ENCODE measurements around the gene CD4.

GRCh38 chr12:6784761-6785160 is 4.6 kb upstream of the CD4 start:
- TF ChIP-seq CTCF (IDR thresholded peaks at IDR 0.05): no peak
- TF ChIP-seq POLR2A (IDR thresholded peaks at IDR 0.05): no peak

Measured in adrenal gland (tissue), 5 donors.